GM19467 (cell line): ENCODE measurements around the gene AGPAT4.

Experiments
- ATAC-seq: cut with Tn5 transposase; IDR thresholded peaks from one replicate; pipeline ENCODE4 v1.9.1; 2021; ENCODE audit warnings: mild to moderate bottlenecking, moderate library complexity; ENCODE audit not compliant: unreplicated experiment

AGPAT4 gene

GRCh38 chr6:161256407-161256806 lies 17.5 kb downstream of the AGPAT4 start:
- ATAC-seq = no peak

GRCh38 chr6:161255518-161255917 lies 18.3 kb downstream of the AGPAT4 start:
- no peak for ATAC-seq

- ATAC-seq = no peak
Observed at GRCh38 chr6:161254464-161255253, 19.2 kb downstream of the AGPAT4 start.

- no peak for ATAC-seq
Observed at GRCh38 chr6:161254126-161254463, 19.8 kb downstream of the AGPAT4 start.

GRCh38 chr6:161251345-161251744 lies 22.5 kb downstream of the AGPAT4 start:
- ATAC-seq = no peak

GRCh38 chr6:161249327-161249726 lies 24.5 kb downstream of the AGPAT4 start:
- ATAC-seq = no peak

- no peak for ATAC-seq
Observed at GRCh38 chr6:161246725-161247124, 27.1 kb downstream of the AGPAT4 start.

- no peak for ATAC-seq
Observed at GRCh38 chr6:161245363-161245762, 28.5 kb downstream of the AGPAT4 start.

- ATAC-seq = no peak
Observed at GRCh38 chr6:161244725-161245124, 29.1 kb downstream of the AGPAT4 start.

- ATAC-seq = no peak
Observed at GRCh38 chr6:161242779-161243693, 30.8 kb downstream of the AGPAT4 start.

- ATAC-seq = no peak
Observed at GRCh38 chr6:161242113-161242512, 31.7 kb downstream of the AGPAT4 start.

GRCh38 chr6:161239001-161239400 lies 34.9 kb downstream of the AGPAT4 start:
- no peak for ATAC-seq

GRCh38 chr6:161238500-161238899 lies 35.4 kb downstream of the AGPAT4 start:
- ATAC-seq = no peak

- no peak for ATAC-seq
Observed at GRCh38 chr6:161238081-161238480, 35.8 kb downstream of the AGPAT4 start.

- no peak for ATAC-seq
Observed at GRCh38 chr6:161237176-161237575, 36.7 kb downstream of the AGPAT4 start.

- ATAC-seq = no peak
Observed at GRCh38 chr6:161235776-161236633, 37.9 kb downstream of the AGPAT4 start.

- ATAC-seq = no peak
Observed at GRCh38 chr6:161233986-161234661, 39.7 kb downstream of the AGPAT4 start.

- no peak for ATAC-seq
Observed at GRCh38 chr6:161232467-161232866, 41.4 kb downstream of the AGPAT4 start.

- ATAC-seq = no peak
Observed at GRCh38 chr6:161232010-161232409, 41.9 kb downstream of the AGPAT4 start.

GRCh38 chr6:161230339-161230738 lies 43.5 kb downstream of the AGPAT4 start:
- ATAC-seq = no peak
